ENCODE measurements around the gene ELP6.
"Not testable (repeated sequence)": the region's sequence is repeated elsewhere in the genome, so short reads cannot be mapped to it uniquely, and the experiment has no call there.

The ELP6 gene

DNA sequence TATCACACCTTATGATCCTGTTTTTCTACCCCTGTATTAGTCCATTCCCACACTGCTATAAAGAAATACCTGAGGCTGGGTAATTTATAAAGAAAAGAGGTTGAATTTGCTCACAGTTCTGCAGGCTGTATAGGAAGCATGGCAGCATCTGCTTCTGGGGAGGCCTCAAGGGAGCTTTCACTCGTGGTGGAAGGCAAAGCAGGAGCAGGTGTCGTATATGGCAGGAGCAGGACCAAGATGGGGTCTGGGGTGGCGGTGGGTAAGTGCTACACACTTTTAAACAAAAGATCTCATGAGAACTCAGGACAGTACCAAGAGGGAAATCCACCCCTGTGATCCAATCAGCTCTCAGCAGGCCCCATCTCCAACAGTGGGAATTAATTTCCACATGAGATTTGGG lies 22.3 kb downstream of the ELP6 start:
- Mint-ChIP-seq H3K9me3 (no peaks in the 10 kb centered on the region), H3K27me3 (no peaks in the 10 kb centered on the region), H3K36me3 (peaks cover 13 to 21% of the 10 kb centered on the region in 2 donors), H3K4me3 (no peak overlapping the region), H3K4me1 (peaks cover 5 to 18% of the 10 kb centered on the region in 2 donors), H3K27ac (no peak overlapping the region)
- DNase-seq (no peak), ATAC-seq (replicated peaks) (peak in 1 of 2 donors; percentile 8)

DNA sequence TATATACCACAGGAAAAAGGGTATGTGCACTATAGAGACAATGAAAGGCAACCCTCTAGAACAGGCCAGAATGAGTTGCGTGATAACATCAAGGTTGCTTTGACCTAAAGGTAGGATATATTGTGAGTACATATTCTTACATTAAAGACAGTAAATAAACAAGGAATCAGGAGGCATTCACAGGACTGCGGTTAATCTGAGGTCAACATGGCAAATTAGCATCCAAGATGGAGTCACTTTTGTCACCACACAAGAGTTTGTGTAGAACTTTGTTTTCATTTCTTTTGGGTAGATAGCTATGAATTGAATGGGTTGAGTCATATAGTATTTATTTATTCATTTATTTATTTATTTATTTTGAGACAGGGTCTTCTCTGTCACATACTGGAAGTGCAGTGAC lies 26.2 kb downstream of the ELP6 start:
- H3K27ac Mint-ChIP-seq: no peak overlapping the region
- ATAC-seq (replicated peaks): no peak
- peaks cover 3 to 12% of the 10 kb centered on the region in 2 donors for H3K4me1 Mint-ChIP-seq
- H3K27me3 Mint-ChIP-seq: no peaks in the 10 kb centered on the region
- no peaks in the 10 kb centered on the region for H3K9me3 Mint-ChIP-seq
- H3K36me3 Mint-ChIP-seq: peaks cover 7 to 16% of the 10 kb centered on the region in 2 donors
- no peak for DNase-seq
- no peak overlapping the region for H3K4me3 Mint-ChIP-seq

DNA sequence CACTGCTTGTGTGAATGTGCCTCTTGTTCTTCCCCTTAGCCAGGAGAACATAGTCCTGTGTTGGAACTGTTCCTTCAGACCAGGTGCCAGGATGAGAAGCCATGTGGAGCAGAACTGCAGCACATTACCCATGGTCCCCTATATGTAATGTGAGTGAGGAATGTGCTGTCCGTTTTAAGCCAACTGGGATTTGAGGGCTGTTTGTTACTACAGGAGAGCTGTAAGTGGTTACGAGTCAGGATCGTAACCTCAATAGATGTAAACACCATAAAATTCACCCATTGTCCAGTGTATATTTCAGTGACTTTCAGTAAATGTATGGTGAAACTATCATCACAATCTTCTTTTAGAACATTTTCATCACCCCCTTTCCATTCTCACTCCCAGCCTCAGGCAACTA lies 27.7 kb downstream of the ELP6 start:
- H3K4me3 Mint-ChIP-seq: no peak overlapping the region
- H3K36me3 Mint-ChIP-seq: peaks cover 7 to 16% of the 10 kb centered on the region in 2 donors
- H3K27me3 Mint-ChIP-seq: no peaks in the 10 kb centered on the region
- DNase-seq (no peak), ATAC-seq (replicated peaks) (no peak)
- no peaks in the 10 kb centered on the region for H3K9me3 Mint-ChIP-seq
- H3K27ac Mint-ChIP-seq: no peak overlapping the region
- H3K4me1 Mint-ChIP-seq: peaks cover 0 to 1% of the 10 kb centered on the region in 2 donors

- no peaks in the 10 kb centered on the region for H3K27me3 Mint-ChIP-seq
- no peak for ATAC-seq (replicated peaks)
- peaks cover 0 to 5% of the 10 kb centered on the region in 2 donors for H3K36me3 Mint-ChIP-seq
- no peak overlapping the region for H3K27ac Mint-ChIP-seq
- H3K4me1 Mint-ChIP-seq: peaks cover 0 to 2% of the 10 kb centered on the region in 2 donors
- H3K4me3 Mint-ChIP-seq: no peak overlapping the region
- no peak for DNase-seq
- no peaks in the 10 kb centered on the region for H3K9me3 Mint-ChIP-seq
Observed at GRCh38 chr3:47482366-47482765, 31.1 kb downstream of the ELP6 start.

DNA sequence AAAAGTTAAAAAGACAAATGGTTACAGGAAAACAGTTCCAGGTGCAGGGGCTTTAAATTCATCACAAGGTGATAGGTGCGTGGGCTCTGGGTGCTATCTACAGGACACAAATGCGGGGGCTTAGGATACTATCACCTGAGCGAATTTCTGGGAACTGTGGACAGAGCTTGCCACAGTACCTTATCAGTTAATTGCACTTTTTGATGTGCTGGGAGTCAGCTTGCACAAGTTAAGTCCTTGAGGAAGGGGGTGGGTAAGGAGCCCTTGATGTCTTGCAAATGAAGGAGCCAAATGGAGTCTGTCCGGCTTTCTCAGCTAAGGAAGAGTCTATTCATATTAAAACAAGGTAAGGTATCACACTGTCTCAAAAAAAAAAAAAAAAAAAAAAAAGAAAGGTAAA lies 31.7 kb downstream of the ELP6 start:
- H3K27me3 Mint-ChIP-seq; H3K36me3 Mint-ChIP-seq; DNase-seq; ATAC-seq (replicated peaks); H3K4me1 Mint-ChIP-seq; H3K4me3 Mint-ChIP-seq; H3K27ac Mint-ChIP-seq; H3K9me3 Mint-ChIP-seq: not testable (repeated sequence)

DNA sequence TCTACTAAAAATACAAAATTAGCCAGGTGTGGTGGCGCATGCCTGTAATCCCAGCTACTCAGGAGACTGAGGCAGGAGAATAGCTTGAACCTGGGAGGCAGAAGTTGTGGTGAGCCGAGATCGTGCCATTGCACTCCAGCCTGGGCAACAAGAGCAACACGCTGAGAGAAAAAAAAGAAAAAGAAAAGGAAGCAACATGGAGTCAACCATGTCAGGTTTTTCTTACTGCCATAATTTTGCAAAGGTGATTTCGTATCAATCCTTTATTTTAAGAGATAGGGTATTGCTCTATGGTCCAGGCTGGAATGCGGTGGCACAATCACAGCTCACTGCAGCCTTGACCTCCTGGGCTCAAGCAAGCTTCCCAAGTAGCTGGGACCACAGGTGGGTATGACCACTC lies 33.2 kb downstream of the ELP6 start:
- ATAC-seq (replicated peaks); H3K36me3 Mint-ChIP-seq; H3K4me3 Mint-ChIP-seq; H3K9me3 Mint-ChIP-seq; H3K27me3 Mint-ChIP-seq; DNase-seq; H3K27ac Mint-ChIP-seq: not testable (repeated sequence)
- H3K4me1 Mint-ChIP-seq: peaks cover 5 to 13% of the 10 kb centered on the region in 2 donors

- Mint-ChIP-seq H3K27me3 (no peaks in the 10 kb centered on the region), H3K4me3 (no peak overlapping the region), H3K4me1 (peaks cover 9 to 18% of the 10 kb centered on the region in 2 donors), H3K36me3 (peaks cover 0 to 5% of the 10 kb centered on the region in 2 donors), H3K9me3 (no peaks in the 10 kb centered on the region), H3K27ac (no peak overlapping the region)
- DNase-seq (no peak), ATAC-seq (replicated peaks) (no peak)
Observed at GRCh38 chr3:47479826-47480160, 33.7 kb downstream of the ELP6 start.

- no peaks in the 10 kb centered on the region for H3K9me3 Mint-ChIP-seq
- no peak overlapping the region for H3K4me3 Mint-ChIP-seq
- H3K27me3 Mint-ChIP-seq: no peaks in the 10 kb centered on the region
- peaks cover 0 to 5% of the 10 kb centered on the region in 2 donors for H3K36me3 Mint-ChIP-seq
- H3K27ac Mint-ChIP-seq: no peak overlapping the region
- peaks cover 20 to 34% of the 10 kb centered on the region in 2 donors for H3K4me1 Mint-ChIP-seq
- no peak for ATAC-seq (replicated peaks)
- no peak for DNase-seq
Observed at GRCh38 chr3:47478022-47478421, 35.5 kb downstream of the ELP6 start.

GRCh38 chr3:47476644-47477199 lies 36.8 kb downstream of the ELP6 start:
- H3K9me3 Mint-ChIP-seq: no peaks in the 10 kb centered on the region
- H3K36me3 Mint-ChIP-seq: peaks cover 0 to 5% of the 10 kb centered on the region in 2 donors
- peak overlapping the region; percentile 68 for H3K27ac Mint-ChIP-seq
- peaks cover 24 to 36% of the 10 kb centered on the region in 2 donors for H3K4me1 Mint-ChIP-seq
- DNase-seq (no peak), ATAC-seq (replicated peaks) (no peak)
- peak overlapping the region; percentile 90 to 95 for H3K4me3 Mint-ChIP-seq
- H3K27me3 Mint-ChIP-seq: no peaks in the 10 kb centered on the region

DNA sequence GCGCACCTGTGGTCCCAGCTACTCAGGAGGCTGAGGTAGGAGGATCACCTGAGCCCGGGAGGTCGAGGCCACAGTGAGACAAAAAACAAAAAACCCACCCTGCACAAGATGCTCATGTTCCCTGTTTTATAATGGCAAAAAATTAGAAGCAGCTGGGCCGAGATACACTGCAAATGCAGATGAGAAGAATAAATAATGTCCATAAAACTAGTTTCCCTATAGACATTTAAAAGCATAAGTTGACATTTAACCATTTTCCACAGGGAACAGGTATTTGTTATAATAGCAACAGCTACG lies 37.2 kb downstream of the ELP6 start:
- H3K27me3 Mint-ChIP-seq: no peaks in the 10 kb centered on the region
- peaks cover 24 to 36% of the 10 kb centered on the region in 2 donors for H3K4me1 Mint-ChIP-seq
- H3K9me3 Mint-ChIP-seq: no peaks in the 10 kb centered on the region
- H3K36me3 Mint-ChIP-seq: peaks cover 0 to 5% of the 10 kb centered on the region in 2 donors
- peak overlapping the region; percentile 90 to 95 for H3K4me3 Mint-ChIP-seq
- DNase-seq (no peak), ATAC-seq (replicated peaks) (no peak)
- peak overlapping the region; percentile 92 for H3K27ac Mint-ChIP-seq

GRCh38 chr3:47475570-47476329 lies 37.8 kb downstream of the ELP6 start, which contains the start of gene SCAP:
Gene SCAP (minus strand): TSS chr3:47475941. CDS start chr3:47442993, 32,948 bp downstream.
- peak; percentile 92 for DNase-seq
- Mint-ChIP-seq H3K4me3 (peak within 1 kb of the TSS; percentile 90 to 95), H3K27me3 (no peaks in the 10 kb centered on the region), H3K36me3 (peaks cover 0 to 5% of the 10 kb centered on the region in 2 donors), H3K27ac (peak within 1 kb of the TSS; percentile 92), H3K4me1 (peaks cover 24 to 36% of the 10 kb centered on the region in 2 donors), H3K9me3 (no peaks in the 10 kb centered on the region)
- ATAC-seq (replicated peaks): peak; percentile 92 to 96

DNA sequence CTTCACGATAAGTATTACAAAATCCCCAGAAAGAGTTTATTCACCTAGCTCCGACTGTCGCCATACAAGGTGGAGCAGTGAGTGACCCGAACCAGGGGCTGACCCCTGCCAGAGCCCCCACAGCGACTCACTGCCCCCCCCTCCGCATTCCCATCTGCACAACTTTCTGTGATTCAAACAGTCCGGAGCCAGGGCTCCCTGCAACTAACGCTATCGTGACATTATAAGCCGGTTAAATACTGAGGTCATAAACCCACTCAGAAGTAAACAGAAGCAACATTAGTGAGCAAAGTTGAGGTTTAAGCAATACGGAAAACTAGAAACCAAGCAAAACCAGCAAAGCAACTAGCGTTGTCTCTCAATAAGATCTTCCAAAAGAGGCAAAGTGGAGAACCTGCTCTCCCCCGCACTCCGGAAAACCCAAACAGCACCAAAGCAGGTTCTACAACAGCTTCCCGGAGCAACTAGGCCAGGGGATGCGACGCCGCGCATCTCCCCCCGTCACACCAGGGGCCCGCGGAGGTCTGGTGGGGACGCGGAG lies 38.4 kb downstream of the ELP6 start:
- no peaks in the 10 kb centered on the region for H3K9me3 Mint-ChIP-seq
- peaks cover 25 to 36% of the 10 kb centered on the region in 2 donors for H3K4me1 Mint-ChIP-seq
- DNase-seq: no peak
- H3K4me3 Mint-ChIP-seq: peak overlapping the region; percentile 90 to 95
- H3K27ac Mint-ChIP-seq: peak overlapping the region; percentile 86
- peaks cover 0 to 7% of the 10 kb centered on the region in 2 donors for H3K36me3 Mint-ChIP-seq
- no peaks in the 10 kb centered on the region for H3K27me3 Mint-ChIP-seq
- peak; percentile 1 to 5 for ATAC-seq (replicated peaks)

DNA sequence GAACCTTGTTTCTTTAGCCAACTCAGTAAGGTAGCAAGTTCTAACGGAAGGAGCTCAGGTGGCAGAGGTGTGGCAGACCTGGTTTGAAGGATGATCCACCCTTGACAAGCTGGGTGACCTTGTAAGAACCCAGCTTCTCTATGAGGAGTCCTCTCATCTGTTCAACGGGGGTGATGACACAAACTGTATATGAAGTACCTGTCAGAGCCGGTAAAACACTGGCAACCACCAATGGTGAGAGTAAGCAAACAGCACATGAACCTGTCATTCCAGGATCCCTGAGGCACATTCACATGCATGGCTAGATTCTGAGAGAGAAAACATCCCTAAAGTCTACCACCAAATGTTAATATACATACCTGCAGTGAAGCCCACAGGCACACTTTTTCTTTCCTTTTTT lies 40.1 kb downstream of the ELP6 start:
- peaks cover under 1 to 13% of the 10 kb centered on the region in 2 donors for H3K36me3 Mint-ChIP-seq
- no peak for ATAC-seq (replicated peaks)
- H3K27me3 Mint-ChIP-seq: no peaks in the 10 kb centered on the region
- H3K9me3 Mint-ChIP-seq: peaks cover 0 to 2% of the 10 kb centered on the region in 2 donors
- peak overlapping the region in 1 of 2 donors; percentile 75 for H3K4me3 Mint-ChIP-seq
- DNase-seq: no peak
- peaks cover 28 to 36% of the 10 kb centered on the region in 2 donors for H3K4me1 Mint-ChIP-seq
- no peak overlapping the region for H3K27ac Mint-ChIP-seq

DNA sequence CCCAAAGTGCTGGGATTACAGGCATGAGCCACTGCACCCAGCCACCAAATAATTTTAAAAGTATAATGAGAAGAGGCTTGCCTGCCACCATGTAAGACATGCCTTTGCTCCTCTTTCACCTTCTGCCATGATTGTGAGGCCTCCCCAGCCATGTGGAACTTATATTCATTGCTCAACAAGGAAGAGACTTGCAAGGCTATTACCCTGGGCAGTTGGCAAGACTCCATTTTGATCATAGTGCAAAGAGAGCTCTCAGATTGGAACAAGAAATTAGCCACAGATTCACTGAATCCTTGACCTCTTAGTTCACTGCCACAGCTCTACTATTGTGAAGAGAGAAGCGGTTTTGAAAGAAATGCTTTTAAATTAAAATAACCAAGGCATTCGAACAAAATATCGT lies 43.9 kb downstream of the ELP6 start:
- Mint-ChIP-seq H3K27me3 (no peaks in the 10 kb centered on the region), H3K4me1 (peaks cover 25 to 35% of the 10 kb centered on the region in 2 donors), H3K36me3 (peaks cover 15 to 30% of the 10 kb centered on the region in 2 donors), H3K9me3 (peaks cover 9 to 10% of the 10 kb centered on the region in 2 donors), H3K4me3 (no peak overlapping the region), H3K27ac (no peak overlapping the region)
- ATAC-seq (replicated peaks): no peak
- no peak for DNase-seq

DNA sequence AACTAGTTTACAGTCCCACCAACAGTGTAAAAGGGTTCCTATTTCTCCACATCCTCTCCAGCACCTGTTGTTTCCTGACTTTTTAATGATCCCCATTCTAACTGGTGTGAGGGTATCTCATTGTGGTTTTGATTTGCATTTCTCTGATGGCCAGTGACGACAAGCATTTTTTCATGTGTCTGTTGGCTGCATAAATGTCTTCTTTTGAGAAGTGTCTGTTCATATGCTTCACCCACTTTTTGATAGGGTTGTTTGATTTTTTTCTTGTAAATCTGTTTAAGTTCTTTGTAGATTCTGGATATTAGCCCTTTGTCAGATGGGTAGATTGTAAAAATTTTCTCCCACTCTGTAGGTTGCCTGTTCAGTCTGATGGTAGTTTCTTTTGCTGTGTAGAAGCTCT lies 45.2 kb downstream of the ELP6 start:
- H3K27me3 Mint-ChIP-seq; ATAC-seq (replicated peaks); DNase-seq; H3K4me3 Mint-ChIP-seq; H3K9me3 Mint-ChIP-seq: not testable (repeated sequence)
- Mint-ChIP-seq H3K4me1 (peaks cover 20 to 27% of the 10 kb centered on the region in 2 donors), H3K36me3 (peaks cover 15 to 31% of the 10 kb centered on the region in 2 donors), H3K27ac (peak overlapping the region; percentile 37)

Data from stimulated activated naive B cell treated with anti-CD40 and anti-IgM and Interleukin-4, amounts not matched to agents 10 μg/mL and 1 μg/mL and 100 μg/mL, for 72 hours (primary cell).